GM19328 (cell line): ENCODE results near the gene WDR5.

ENCODE experiments used
- ATAC-seq: cut with Tn5 transposase; IDR thresholded peaks from one replicate; pipeline ENCODE4 v1.9.1; 2021; ENCODE audit warnings: mild to moderate bottlenecking, moderate library complexity; ENCODE audit not compliant: unreplicated experiment

Gene WDR5

DNA sequence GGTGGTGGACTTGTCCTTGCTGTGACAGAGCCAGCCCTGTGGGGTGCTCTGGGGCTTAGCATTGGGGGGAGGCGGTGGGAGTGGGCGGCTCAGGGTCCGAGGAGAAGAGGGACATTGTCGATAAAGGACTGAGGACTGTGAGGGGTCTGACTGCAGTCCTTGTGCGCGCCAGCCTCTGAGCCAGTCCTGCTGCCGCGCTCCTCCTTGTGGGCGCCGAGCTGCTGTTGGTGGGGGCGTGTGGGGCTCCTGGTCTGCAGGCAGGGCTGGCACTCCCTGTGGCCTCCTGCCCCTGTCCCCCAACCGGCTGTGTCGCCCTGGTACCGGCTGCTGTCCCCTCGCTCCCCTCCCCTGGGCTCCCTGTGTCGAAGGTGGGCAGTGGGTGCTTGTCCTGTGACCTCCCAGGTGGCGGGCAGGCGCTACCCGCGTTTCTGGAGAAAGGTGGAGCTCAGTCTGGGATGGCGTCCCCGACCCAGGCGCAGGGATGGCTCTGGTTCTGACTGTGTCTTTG is 21.6 kb downstream of the WDR5 start:
- no peak for ATAC-seq

DNA sequence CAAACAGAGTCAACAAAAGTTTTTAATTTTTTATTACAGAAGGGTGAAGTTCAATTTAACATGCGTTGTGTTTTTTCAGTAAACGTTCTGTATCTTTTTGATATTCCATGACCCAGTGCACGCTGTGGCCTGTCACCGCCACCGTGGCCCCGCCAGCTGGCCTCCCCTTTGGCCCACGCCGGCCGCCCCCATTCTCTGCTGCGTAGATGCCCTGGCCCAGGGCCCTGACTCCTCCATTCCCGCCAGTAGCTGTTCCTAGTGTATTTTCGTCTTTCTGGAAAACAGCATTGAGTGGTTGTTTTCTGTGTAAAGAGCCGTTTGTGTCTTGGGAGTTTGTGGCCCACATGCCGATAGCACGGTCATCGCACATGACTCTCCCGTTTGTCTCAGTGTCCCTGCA is 22.4 kb downstream of the WDR5 start:
- no peak for ATAC-seq

DNA sequence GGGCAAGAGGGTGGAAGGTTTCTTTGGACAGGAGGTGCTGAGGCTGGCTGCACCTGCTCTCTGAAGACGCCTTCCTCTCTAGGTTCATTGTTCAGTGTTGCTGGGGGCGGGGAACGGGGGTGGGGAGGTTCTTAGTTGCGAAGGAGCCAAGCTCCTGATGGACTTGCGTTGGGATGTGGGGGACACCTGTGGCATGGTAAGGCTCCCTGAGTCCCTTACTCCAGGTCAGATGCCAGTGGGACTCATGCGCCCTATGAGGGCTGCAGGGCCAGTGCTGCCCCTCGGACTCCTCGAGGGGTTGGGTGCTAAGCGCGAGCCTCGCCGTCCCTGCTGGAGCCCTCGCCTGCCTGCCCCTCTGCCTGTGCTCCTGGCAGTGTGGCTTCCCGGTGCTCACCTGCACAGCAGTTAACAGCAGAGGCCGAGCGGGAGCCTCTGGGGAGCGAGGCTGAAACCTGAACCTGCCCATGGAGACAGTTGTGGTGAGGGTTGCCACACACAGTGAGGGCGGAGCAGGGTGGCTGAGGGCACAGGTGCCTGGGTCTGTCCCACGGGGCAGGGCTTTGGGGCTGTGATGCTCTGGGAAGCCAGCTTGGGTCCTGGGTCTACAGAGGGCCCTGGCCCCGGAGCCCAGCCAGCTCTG is 23.0 kb downstream of the WDR5 start:
- no peak for ATAC-seq

DNA sequence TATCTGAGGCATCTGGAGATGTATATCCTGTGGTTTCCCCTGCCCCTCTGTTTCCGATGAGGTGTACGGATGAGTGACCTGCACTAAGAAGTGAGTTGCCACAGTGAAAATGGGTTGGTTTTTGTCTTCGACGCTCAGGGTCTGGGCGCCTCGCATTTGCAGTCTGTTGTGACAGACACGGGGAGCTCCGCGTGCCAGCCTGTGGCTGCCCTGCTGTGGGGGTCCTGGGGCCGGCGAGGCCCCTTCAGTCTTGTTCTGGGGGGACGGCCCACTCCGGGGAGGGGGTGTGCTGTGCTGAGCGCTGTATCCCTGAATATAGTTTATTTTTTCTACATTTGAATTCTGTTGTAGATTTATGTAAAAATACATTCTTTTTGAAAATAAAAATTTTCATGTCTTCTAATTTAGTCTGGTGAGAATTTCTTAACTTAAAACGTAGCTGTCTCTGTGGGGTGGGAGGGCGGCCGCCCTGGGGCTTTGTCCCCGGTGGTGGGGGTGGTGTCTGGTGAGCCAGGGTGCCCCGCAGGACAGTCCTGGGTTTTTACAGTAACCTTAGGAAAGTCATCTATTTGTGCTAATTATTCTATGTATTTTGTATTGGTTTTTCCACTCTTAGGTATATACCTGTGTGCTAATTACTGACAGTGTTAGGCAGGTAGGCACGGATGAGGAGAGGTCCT is 23.8 kb downstream of the WDR5 start:
- ATAC-seq: no peak

DNA sequence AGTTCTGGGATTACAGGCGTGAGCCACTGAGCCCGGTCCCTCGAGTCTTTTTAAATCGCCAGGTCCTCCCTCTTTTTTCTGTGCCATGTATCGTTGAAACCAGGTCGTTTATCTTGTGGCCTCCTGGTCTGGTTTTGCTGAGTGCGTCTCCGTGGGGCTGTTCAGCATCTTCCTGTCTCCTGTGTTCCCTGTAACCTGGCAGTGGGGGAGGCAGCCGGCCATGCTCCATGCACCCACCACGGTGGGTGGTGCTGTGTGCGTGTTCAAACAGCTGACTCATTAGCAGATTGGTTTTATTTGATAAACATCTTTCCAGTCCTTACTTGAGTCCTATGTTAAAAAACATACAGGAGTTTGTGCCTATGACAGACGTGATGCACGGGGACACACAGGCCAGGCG is 25.8 kb downstream of the WDR5 start:
- no peak for ATAC-seq

DNA sequence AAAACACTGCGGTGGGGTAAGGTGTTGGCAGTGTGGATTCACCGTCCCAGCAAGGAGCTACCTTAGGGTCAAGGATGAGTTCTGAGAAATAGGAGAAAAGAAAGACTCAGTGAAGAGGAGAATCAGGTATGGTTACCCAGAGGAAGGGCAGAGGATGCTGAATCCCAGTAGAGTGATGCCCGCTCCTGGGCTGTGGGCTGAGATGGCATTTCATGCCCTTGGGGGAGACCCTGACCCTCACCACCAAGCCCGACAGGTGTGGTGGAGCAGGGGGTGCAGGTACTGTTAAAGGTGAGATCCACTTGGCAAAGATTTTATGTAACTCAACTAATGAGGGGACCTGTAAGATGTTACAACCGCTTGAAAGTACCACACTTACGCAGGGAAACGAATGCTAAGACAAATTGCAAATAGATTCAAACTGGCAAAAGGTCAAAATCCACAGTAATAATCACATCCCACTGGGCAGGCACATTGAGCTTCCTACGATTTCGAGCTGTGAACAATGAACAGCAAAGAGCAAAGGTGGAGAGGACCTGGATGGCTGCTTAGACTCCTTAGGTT is 26.4 kb downstream of the WDR5 start:
- ATAC-seq: no peak

DNA sequence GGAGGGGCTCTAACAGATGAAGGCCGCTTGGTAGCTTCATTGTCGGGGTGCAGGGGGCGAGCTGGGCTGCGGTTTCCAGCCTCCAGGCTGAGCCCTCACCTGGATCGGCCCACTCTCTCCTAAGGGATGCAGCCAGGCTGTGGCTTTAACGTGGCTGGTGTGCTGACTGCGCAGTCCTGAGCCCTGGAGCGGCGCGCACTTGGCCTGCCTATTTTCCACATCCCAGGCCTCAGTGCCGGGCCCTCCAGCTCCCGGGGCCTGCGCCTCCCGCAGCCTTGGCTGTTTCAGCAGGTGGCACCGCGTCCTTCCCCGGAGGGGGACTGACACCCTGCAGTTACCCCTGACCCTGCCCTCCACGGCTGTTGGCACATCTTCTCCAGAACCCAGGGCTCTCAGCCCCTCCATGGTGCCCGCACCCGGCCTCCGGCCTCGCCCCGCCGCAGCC is 27.1 kb downstream of the WDR5 start:
- ATAC-seq: no peak

DNA sequence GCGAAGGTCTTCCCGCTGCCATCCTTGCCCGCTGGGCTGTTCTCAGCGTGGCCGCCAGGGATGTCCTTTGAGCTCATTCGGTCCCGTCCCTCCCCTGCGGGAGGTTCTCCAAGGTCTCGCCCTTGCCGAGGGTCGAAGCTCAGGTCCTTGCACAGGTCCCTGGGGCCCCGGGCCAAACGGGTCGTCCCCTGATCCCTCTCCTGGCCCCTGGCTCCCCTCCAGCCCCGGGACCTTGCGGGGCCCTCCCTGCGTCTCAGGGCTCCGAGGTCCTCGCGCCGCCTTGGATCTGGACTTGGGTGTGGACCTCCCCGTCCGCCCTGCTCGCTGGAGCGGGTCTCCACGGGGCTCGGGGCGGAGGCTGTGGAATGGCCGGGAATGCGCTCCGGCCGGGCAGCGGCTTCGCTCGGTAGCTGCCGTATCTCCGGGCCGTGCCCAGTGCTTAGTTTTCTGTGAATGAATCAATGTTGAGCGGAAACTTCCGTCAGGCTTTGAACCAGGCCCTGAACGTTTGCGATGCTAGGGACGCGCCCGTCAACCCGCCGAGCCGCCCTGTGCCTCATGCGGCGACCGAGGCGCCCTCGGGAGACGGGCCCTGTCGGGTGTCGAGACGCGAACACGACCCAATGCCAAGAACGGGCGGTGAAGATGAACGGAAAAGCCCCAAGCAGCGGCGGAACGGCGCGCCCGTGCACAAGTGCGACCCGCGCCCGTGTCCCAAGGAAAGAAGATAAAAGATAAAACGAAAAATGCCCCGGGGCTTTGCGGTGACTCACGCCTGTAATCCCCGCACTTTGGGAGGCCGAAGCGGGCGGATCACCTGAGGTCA is 27.7 kb downstream of the WDR5 start:
- ATAC-seq: no peak

DNA sequence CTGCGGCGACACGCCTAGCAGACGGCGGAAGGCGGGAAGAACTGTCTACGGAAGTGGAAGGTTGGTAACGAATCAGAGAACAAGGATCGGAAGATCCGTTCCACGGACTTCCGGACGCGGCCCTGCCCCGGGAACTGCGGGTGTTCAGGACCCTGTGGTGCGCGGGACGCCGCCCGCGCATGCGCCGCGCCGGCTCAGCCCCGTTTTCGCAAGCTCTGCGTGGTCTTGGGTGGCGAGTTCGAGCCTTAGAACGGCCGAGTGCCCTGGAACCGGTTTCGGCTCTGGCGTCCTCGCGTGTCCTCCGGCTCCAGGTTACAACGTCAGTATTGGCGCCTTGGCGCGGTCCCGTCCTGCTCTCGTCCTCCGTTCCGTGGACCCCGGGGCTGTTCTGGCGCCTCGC is 29.0 kb downstream of the WDR5 start:
- ATAC-seq: no peak

DNA sequence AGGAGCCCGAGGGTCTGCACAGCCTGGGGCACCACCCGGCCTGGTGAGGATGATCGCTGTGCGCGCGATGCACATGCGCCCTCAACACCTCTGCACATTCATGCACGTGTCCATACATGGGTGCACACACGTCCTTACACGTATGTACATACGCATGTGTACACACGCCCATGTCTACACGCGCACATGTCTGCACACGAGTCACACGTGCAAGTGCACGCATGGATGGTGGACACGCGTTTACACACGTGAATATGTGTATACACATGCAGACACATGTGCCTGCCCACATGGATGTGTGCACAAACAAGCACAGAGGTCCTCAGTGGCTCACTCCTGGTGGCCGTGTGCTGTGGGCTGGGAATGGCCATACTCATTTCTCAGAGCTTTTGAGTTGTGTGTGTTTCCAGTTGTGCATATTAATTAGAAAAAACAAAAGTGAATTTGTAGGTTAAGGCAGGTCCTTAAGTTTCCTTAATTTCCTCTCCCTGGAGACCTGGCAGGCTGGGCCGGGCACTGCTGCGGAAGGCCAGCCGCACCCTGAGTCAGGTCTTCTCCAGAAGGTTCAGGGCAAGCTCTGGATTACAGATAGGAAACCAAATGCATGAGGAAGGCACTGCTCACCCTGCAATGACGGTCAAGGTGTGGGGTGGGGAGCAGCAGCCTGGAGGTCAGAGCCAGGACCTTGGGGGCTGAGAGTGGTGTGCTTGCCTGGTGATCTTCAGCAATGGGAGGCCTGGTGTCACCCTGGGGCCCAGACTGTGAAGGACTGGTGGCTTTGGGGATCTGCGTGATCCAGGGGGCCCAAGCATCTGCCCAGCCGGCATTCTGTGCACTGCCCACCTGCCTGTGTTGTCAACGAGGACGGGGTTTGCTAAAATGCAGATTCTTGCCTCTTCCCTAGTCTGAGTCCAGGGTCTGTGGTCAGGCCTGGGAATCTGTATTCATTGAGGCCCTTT is 29.8 kb downstream of the WDR5 start:
- ATAC-seq: no peak

DNA sequence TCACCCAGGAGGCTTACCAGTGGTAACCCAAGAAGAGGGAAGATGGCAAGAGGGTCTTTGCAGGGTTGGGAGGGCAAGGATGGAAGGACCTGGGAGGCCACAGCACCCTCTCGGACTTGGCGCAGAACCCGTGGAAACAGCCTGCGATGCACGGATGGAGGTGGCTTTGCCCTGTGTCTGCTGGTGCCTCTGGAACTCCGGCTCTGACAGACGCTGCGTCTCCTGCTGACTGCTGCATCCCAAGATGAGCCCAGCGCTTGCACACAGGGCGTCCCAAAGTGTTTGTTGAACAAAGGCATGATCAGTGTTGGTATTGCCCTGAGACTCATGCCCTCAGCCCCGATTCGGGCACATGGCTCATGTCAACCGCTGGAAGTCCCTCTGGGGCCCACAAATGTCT is 30.5 kb downstream of the WDR5 start:
- ATAC-seq: no peak

DNA sequence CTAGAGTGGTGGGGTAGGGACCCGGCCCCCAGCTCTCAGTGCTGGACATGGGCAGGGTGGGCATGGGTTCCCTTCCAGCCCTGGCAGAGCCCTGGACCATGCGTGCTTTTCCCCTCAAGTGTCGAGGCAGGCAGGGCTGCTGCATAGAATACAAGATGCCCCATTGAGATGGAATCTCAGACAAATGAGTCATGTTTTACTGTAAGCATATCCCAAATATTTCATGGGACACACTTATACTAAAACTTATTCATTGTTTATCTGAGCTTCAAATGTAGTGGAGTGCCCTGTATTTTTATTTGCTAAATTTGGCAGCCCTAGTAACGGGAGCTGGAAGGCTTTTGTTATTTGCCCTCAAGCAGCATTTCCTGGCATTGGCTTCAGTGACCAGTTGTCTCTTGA is 31.6 kb downstream of the WDR5 start:
- no peak for ATAC-seq

DNA sequence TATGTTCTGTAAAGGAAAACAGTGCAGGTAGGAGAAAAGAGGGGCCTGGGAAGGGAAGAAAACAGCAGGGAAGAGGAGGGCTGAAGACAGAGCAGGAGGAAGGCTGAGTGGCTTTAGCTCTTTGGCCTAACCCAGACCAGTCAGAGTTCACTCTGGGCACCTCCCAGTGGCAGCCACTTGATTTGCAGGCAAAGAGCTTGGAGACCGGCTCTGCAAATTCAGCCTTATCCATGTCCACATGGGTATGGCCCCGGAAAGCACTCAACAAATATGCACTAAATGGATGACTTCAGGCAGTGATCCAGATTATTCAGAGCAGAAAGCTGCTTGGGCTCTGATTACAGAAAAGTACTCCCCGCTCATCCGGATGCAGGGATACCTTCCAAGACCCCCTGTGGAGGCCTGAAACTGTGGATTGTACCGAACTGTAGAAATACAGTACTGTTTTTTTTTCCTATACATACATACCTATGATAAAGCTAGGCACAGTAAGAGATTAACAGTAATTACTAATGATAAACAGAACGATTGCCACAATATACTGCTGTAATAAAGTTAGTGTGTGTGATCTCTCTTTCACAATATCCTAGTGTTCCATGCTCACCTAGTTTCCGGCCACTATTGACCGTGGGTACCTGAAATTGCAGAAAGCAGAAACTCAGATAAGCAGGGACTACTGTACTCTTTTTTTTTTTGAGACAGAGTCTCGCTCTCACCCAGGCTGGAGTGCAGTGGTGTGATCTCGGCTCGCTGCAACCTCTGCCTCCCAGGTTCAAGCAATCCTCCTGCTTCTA is 33.1 kb downstream of the WDR5 start:
- no peak for ATAC-seq

DNA sequence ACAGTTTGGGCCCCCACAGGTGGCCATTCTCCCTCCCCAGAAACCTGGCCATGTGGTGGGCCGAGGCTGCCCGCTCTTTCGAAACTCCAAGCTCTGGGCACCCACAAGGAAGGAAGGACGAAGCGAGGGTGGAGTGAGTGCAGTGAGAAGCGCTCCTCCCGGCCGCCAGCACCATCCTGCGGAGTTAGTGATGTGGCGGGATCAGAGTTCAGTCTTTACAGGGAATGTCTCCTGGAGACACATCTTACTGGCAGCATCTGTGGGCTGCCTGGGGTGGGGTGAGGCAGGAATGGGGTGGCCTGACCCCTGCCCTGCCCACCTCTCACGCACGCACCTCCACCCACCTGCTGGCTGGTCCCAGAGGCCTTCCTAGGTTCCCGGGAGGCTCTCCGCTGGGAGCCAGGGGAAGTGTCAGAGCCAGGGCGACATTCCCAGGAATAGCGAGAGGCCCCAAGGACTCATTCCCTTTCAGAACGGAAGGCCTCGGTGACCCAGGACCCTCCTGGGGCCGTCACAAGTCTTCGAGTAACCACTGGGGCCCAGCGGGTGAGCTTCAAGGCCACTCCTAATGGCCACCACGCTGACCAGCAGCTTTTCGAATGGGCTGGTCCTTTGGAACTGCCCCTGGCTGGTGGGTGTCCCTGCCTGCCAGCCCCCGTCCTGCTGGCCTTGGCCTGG is 34.0 kb downstream of the WDR5 start:
- no peak for ATAC-seq

DNA sequence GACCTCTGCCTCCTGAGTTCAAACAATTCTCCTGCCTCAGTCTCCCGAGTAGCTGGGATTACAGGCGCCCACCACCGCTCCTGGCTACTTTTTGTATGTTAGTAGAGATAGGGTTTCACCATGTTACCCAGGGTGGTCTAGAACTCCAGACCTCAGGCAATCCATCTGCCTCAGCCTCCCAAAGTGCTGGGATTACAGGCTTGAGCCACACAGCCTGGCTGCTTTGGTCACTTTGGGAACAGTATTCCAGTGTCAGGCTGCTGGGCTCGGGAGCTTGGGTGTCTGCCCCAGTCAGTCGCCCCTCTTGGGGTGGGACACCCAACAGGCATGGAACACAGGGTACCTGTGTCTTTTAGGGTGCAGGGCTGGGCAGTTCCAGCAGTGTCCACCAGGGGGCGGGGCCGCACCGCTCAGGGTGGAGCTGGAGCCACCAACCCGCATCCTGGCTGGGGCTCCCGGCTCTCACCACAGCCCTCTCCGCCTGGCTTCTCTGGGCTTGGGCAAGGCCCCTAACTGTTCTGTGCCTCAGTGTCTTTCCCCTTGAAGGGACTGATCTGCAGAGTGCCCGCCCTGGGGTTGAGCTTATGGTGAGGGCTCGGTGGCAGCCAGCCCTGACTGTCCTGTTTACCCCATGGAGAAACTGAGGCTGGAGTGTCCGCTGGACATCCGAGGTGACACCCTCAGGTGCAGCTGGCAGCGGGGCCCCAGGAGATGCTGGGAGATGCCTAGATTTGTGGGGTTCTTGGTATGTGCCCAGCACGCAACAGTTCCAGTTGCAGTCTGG is 34.8 kb downstream of the WDR5 start:
- no peak for ATAC-seq

DNA sequence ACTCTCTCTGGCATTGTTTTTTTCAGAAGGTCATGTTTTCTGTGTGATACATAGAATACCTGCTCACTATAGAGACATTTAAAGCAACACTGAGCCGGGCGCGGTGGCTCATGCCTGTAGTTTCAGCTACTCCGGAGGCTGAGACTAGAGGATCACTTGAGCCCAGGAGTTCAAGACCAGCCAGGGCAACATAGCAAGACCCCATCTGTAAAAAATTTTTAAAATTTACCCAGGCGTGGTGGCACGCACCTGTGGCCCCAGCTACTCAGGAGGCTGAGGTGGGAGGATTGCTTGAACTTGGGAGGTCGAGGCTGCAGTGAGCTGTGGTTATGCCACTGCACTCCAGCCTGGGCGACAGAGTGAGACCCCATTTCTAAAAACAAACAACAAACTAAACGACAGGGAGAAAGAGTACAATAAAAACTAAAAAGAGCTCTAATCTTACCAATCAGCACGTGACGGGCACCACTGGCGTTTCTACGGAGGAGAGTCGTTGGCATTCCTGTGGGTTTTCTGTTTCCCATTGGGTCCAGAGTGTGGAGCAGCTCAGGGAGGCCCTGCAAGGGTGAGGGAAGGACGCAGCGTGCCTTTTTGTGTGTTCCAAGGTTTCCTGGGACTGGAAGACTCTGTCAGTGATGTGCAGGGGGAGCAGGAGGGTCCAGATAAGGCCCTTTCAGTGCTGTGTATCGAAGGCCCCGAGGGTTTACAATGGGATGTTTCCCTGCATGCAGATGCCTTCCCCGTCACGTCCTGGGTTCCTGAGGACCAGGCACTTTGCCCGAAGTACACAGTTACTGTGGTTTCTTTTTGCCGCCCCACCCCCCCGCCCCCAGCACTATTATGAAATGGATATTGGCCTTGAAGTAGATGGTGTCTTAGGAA is 35.7 kb downstream of the WDR5 start:
- ATAC-seq: no peak
